LNCaP clone FGC (cell line): Measurements from ENCODE around the gene FNDC8.
"Not testable (repeated sequence)": the region's sequence is repeated elsewhere in the genome, so short reads cannot be mapped to it uniquely, and the experiment has no call there.

Experiments used
- DNase-seq: peaks from one replicate; pipeline ENCODE4 v3.0.0-alpha.2; 2011; ENCODE audit warnings: low read depth
- H3K4me3 ChIP-seq: 2 replicates; pipeline ENCODE4 v1.5.1; 2011; ENCODE audit warnings: mild to moderate bottlenecking, low read depth, low read length, control low read depth
- TF ChIP-seq, protein P1 (sequence below): IDR thresholded peaks from 2 replicates; pipeline ENCODE4 v1.5.1; 2012; ENCODE audit warnings: mild to moderate bottlenecking; ENCODE audit not compliant: control insufficient read depth, insufficient read depth; ENCODE audit errors: extremely low read depth

The FNDC8 gene

DNA sequence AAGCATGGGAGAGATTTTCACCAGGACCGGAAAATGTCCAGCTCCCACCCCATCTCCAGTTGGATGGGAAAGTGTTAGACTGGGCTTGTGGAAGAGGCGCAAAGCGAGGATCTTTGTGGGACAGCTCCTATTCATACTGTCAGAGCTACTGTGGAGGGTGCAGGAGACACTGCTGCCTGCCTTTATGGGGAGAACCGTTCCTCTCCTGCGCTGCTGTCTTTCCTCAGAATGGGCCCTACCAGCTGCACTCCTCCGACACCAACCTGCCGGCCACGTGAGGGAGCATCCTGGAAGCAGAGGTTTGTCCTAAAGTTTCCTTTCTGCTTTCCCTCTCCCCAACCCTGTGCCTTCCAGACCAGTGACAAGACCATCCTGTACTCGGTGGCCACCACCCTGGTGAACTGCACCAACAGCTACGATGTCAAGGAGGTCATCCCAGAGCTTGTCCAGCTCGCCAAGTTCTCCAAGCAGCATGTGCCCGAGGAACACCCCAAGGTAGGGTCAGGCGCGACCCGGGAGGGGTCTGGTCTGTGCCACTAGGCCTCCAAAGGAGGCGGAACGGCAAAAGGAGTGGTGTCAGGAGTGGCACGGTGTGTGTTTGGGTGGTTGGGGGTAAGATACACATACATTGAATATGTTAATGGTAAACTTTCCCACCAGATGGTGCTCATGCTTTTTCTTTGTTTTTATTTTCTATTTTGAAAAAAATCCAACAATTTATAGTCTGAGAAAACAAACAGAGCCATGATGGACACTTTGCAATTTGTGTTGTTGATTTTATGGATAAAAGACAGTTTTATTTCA, 49.8 kb downstream of the FNDC8 start:
- peak; percentile 13 for DNase-seq
- no peak overlapping the region for H3K4me3 ChIP-seq
- TF ChIP-seq, protein P1, sequence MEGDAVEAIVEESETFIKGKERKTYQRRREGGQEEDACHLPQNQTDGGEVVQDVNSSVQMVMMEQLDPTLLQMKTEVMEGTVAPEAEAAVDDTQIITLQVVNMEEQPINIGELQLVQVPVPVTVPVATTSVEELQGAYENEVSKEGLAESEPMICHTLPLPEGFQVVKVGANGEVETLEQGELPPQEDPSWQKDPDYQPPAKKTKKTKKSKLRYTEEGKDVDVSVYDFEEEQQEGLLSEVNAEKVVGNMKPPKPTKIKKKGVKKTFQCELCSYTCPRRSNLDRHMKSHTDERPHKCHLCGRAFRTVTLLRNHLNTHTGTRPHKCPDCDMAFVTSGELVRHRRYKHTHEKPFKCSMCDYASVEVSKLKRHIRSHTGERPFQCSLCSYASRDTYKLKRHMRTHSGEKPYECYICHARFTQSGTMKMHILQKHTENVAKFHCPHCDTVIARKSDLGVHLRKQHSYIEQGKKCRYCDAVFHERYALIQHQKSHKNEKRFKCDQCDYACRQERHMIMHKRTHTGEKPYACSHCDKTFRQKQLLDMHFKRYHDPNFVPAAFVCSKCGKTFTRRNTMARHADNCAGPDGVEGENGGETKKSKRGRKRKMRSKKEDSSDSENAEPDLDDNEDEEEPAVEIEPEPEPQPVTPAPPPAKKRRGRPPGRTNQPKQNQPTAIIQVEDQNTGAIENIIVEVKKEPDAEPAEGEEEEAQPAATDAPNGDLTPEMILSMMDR = 0 out of 2 replicates have a peak, but pooled peaks have one; percentile 19

DNA sequence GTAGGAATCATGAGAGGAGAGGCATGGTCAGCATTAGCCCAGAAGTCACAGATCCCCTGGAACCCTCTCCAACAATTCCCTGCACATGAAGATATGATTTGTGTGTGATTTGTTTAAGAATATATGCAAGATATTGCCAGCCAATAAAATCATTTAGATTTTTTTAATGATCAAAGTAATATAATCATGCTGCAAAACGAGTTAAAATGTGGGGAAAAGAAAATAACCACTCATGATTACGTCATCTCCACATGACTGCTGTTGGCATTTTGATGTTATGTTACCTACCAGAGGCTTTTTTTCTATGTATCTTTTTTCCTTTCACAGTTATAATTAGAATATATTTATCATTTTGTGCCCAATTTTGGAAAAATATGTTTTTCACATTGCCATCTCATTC, 50.4 kb downstream of the FNDC8 start:
- TF ChIP-seq, protein P1 = no peak
- no peak overlapping the region for H3K4me3 ChIP-seq
- no peak for DNase-seq

DNA sequence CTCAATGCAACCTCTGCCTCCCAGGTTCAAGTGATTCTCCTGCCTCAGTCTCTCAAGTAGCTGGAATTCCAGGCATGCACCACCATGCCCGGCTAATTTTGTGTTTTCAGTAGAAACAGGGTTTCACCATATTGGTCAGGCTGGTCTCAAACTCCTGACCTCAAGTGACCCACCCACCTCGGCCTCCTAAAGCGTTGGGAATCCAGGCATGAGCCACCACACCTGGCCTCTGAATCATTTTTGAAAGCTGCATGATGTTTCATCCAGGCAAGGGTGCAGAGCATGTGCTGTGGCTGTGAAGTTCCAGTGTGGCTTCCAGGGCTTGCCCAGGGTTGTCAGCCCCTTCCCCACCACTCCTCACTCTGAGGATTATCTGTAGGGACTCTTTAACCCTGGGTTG, 50.9 kb downstream of the FNDC8 start:
- not testable (repeated sequence) for H3K4me3 ChIP-seq, DNase-seq

DNA sequence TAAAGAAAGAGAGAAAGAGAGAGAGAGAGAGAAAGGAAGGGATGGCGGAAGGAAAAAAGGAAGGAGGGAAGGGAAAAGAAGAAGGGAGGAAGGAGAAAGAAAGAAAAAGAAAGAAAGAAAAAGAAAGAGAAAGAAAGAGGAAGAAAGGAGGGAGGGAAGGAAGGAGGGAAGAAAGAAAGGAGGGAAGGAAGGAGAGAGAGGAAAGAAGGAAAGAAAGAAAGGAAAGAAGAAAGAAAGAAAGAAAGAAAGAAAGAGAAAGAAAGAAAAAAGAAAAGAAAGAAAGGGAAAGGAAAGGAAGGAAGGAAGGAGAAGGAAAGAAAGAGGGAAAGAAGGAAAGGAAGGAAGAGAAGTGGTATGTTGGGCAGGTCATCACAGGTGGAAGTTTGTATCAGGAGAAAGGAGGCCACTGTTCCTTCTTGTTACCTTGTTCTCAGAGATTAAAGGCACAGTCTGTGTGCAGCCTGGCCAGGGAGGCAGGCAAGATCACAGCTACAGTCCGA, 53.5 kb downstream of the FNDC8 start:
- TF ChIP-seq, protein P1 = no peak
- H3K4me3 ChIP-seq = no peak overlapping the region
- no peak for DNase-seq

DNA sequence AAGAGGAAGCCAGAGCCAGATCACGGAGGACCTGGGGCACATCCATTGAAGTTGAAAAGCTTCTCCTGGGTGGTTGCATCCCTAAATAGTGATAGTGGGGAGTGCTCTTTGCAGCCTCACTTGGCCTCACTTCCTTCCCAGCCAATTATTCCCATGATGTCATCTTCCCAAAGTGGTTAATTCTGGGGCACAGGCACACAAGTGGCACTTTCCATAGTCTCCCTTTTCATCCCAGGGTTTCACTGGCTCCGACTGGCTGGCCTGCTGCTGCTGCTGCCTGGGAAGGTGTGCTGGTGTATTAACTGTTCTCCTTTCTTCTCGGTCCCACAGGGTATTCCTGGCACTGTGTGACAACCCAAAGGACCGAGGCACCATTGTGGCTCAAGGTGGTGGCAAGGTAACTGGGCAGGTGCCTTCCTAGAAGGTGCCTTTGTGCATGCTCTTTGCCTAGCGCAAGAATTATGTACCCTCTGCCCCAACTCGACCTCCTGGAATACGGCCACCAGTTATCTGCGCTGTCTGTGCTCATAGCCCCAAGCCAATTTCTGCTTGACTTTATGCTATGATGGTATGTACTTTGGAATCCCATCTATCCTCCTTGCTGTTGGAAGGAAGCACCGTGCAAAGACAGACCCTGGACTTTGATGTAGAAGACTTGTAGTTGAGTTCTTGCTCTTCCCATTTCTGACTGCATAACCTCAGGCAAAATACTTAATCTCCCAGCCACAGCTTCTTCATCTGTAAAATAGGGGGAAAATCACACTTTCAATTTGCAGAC, 54.4 kb downstream of the FNDC8 start:
- H3K4me3 ChIP-seq = no peak overlapping the region
- TF ChIP-seq, protein P1 = no peak
- DNase-seq = no peak

DNA sequence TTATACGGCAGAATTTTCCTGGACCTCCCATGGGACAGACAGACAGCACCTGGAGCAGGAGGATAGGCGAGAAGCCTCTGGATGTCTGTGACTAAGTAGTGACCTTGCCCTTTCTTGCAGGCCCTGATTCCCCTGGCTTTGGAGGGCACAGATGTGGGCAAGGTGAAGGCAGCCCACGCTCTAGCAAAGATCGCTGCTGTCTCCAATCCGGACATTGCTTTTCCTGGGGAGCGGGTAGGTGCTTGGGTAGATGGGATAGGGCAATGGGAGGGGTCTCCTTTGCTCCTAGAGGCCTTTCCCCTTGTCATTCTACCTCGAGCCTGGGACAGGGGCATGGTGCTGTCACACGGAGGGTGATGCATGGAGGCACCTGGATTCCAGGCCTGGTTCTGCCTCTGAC, 55.5 kb downstream of the FNDC8 start:
- no peak for DNase-seq
- TF ChIP-seq, protein P1 = no peak
- no peak overlapping the region for H3K4me3 ChIP-seq

DNA sequence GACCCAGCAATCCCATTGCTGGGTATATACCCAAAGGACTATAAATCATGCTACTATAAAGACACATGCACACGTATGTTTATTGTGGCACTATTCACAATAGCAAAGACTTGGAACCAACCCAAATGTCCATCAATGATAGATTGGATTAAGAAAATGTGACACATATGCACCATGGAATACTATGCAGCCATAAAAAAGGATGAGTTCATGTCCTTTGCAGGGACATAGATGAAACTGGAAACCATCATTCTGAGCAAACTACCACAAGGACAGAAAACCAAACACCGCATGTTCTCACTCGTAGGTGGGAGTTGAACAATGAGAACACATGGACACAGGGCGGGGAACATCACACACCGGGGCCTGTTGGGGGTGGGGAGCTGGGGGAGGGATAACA, 58.0 kb downstream of the FNDC8 start:
- DNase-seq, H3K4me3 ChIP-seq: not testable (repeated sequence)
